GM23248 (cell line): Measurements from ENCODE around the gene KNDC1.

Experiments
- EZH2 ChIP-seq: fragments of 200-600 bp; sonication (generic); IDR thresholded peaks from 2 replicates; pipeline ENCODE4 v1.6.1; 2018; ENCODE audit warnings: antibody characterized with exemption, mild to moderate bottlenecking; ENCODE audit not compliant: insufficient read depth, poor library complexity, severe bottlenecking
- EZH2phosphoT487 ChIP-seq: fragments of 200-600 bp; sonication (generic); IDR thresholded peaks from 2 replicates; pipeline ENCODE4 v1.6.1; 2018; ENCODE audit warnings: antibody characterized with exemption, moderate library complexity, mild to moderate bottlenecking, low read depth; ENCODE audit not compliant: insufficient read depth

DNA sequence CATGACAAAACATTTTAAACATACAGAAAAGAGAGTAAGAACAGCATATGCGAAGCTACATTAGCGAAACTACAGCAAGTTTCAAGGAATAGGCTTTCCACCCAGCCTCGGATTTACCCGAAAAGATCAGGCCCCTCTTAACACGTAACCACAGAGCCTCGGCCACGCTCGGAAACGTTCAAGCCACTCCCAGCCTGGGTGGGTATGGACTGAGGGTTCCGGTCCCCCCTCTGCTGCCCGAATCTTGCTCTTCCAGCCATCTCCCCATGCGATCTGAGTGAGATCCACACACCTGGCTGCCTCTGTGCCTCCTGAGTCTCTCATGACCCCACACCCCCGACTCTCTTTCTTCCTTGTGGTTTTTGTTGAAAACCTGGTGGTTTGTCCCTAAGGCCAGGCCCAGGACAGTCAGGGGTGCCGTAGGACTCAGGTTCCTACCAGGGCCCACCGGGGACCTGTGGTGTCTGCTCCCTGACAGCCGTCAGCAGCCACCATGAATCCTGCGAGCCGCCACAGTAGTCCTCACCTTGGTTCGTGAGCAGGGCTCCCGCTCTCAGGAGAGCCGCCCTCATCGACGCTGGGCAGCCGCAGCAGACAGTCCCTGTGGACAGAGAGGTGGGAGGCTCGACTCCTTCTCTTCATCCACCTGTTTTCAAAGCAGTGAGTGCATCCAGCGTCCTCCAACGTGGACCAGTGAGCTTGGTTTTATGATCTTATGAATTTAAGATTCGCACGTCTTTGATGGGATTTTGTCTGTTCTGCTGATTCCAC, 18.5 kb downstream of the KNDC1 start:
- TF ChIP-seq EZH2phosphoT487 (no peak), EZH2 (no peak)
